ENCODE data around the gene TMEM220.

Gene TMEM220

GRCh38 chr17:10726196-10726595 lies 3.6 kb downstream of the TMEM220 start:
- Histone ChIP-seq H3K9me3 (ENCODE audit: severe bottlenecking) (no peaks in the 10 kb centered on the region), H3K27ac (ENCODE audit: poor library complexity, severe bottlenecking) (no peak overlapping the region), H3K4me1 (ENCODE audit: insufficient read depth, poor library complexity, severe bottlenecking) (no peaks in the 10 kb centered on the region), H3K27me3 (ENCODE audit: insufficient read depth, poor library complexity, severe bottlenecking) (no peaks in the 10 kb centered on the region), H3K4me3 (ENCODE audit: severe bottlenecking) (no peak overlapping the region), H3K36me3 (ENCODE audit: low read depth) (no peaks in the 10 kb centered on the region)
- ATAC-seq (ENCODE audit: low read depth) (no peak), DNase-seq (ENCODE audit: low spot score) (no peak)
- TF ChIP-seq CTCF (IDR thresholded peaks at IDR 0.05; ENCODE audit: poor library complexity, severe bottlenecking) = no peak

DNA sequence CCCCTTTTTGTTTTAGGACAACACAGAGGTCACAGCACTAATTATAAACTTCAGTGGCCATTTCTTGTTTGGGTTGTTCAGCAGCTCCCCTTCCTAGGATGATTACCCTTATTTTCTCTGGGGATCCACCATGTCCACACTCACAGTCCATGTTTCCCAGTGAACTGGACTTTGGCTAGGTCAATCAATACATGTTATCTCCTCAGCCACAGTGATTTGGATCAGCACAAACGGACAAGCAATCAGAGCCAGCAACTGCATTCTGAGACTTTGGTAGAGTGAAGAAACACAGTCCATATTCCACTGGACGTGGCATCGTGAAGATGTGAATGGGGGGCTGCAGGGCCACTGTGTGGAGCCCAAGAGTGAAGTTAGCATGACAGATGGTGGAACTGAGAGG lies 4.6 kb downstream of the TMEM220 start:
- H3K36me3 ChIP-seq (ENCODE audit: low read depth) = no peaks in the 10 kb centered on the region
- H3K4me1 ChIP-seq (ENCODE audit: insufficient read depth, poor library complexity, severe bottlenecking) = no peaks in the 10 kb centered on the region
- no peak overlapping the region for H3K27ac ChIP-seq (ENCODE audit: poor library complexity, severe bottlenecking)
- no peak for TF ChIP-seq CTCF (IDR thresholded peaks at IDR 0.05; ENCODE audit: poor library complexity, severe bottlenecking)
- H3K9me3 ChIP-seq (ENCODE audit: severe bottlenecking) = no peaks in the 10 kb centered on the region
- no peaks in the 10 kb centered on the region for H3K27me3 ChIP-seq (ENCODE audit: insufficient read depth, poor library complexity, severe bottlenecking)
- H3K4me3 ChIP-seq (ENCODE audit: severe bottlenecking) = no peak overlapping the region
- ATAC-seq (ENCODE audit: low read depth) = no peak
- DNase-seq (ENCODE audit: low spot score) = no peak

- TF ChIP-seq CTCF (IDR thresholded peaks at IDR 0.05; ENCODE audit: poor library complexity, severe bottlenecking) = no peak
- Histone ChIP-seq H3K27me3 (ENCODE audit: insufficient read depth, poor library complexity, severe bottlenecking) (no peaks in the 10 kb centered on the region), H3K9me3 (ENCODE audit: severe bottlenecking) (no peaks in the 10 kb centered on the region), H3K4me1 (ENCODE audit: insufficient read depth, poor library complexity, severe bottlenecking) (no peaks in the 10 kb centered on the region), H3K27ac (ENCODE audit: poor library complexity, severe bottlenecking) (no peak overlapping the region), H3K4me3 (ENCODE audit: severe bottlenecking) (no peak overlapping the region), H3K36me3 (ENCODE audit: low read depth) (no peaks in the 10 kb centered on the region)
- DNase-seq (ENCODE audit: low spot score) (no peak), ATAC-seq (ENCODE audit: low read depth) (no peak)
Measured at GRCh38 chr17:10724546-10725195, 5.2 kb downstream of the TMEM220 start.

DNA sequence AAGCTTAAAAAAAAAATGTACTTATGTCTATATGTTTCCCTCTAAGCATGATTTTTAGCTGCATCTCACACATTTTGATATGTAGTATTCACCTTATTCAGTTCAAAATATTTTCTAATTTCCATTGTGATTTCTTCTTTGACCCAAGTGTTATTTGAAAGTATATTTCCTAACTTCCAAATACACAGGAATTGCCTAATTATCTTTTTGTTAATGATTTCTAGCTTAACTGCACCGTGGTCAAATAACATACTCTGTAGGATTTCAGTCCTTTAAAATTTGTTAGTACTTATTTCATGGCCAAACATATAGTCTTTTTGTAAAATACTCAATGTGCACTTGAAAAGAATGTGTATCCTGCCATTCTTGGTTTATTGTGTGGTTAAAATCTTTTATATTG lies 11.3 kb downstream of the TMEM220 start:
- H3K36me3 ChIP-seq (ENCODE audit: low read depth) = no peaks in the 10 kb centered on the region
- no peaks in the 10 kb centered on the region for H3K9me3 ChIP-seq (ENCODE audit: severe bottlenecking)
- no peak overlapping the region for H3K27ac ChIP-seq (ENCODE audit: poor library complexity, severe bottlenecking)
- TF ChIP-seq CTCF (IDR thresholded peaks at IDR 0.05; ENCODE audit: poor library complexity, severe bottlenecking) = no peak
- no peak for ATAC-seq (ENCODE audit: low read depth)
- no peak overlapping the region for H3K4me3 ChIP-seq (ENCODE audit: severe bottlenecking)
- H3K27me3 ChIP-seq (ENCODE audit: insufficient read depth, poor library complexity, severe bottlenecking) = no peaks in the 10 kb centered on the region
- DNase-seq (ENCODE audit: low spot score) = no peak
- no peaks in the 10 kb centered on the region for H3K4me1 ChIP-seq (ENCODE audit: insufficient read depth, poor library complexity, severe bottlenecking)

DNA sequence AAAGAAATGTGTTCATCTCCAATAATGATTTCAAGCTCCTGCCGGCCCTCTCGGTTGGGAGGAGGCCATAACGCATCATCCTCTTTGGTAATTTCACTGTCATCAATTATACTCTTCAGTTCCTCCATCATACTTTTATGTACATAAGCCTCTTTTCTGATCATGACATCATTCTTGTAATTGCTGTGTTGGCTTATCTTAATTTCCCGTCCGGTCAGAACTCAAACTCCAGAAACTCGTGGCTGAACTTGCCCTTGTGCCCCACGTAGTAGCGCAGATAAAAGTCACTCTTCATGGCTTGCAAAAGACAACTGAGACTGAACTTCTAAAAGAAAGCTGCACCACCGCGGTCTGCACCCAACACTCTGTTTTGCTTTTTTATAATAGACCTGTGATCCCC lies 13.6 kb downstream of the TMEM220 start:
- ATAC-seq (ENCODE audit: low read depth) = no peak

More for the DNA sequence above, 13.6 kb downstream of the TMEM220 start:
- no peaks in the 10 kb centered on the region for H3K27me3 ChIP-seq (ENCODE audit: insufficient read depth, poor library complexity, severe bottlenecking)
- no peaks in the 10 kb centered on the region for H3K9me3 ChIP-seq (ENCODE audit: severe bottlenecking)
- peaks cover 15% of the 10 kb centered on the region for H3K36me3 ChIP-seq (ENCODE audit: low read depth)
- DNase-seq (ENCODE audit: low spot score) = no peak
- no peak overlapping the region for H3K4me3 ChIP-seq (ENCODE audit: severe bottlenecking)
- TF ChIP-seq CTCF (IDR thresholded peaks at IDR 0.05; ENCODE audit: poor library complexity, severe bottlenecking) = no peak
- no peak overlapping the region for H3K27ac ChIP-seq (ENCODE audit: poor library complexity, severe bottlenecking)
- H3K4me1 ChIP-seq (ENCODE audit: insufficient read depth, poor library complexity, severe bottlenecking) = no peaks in the 10 kb centered on the region

Data from RWPE2 (cell line).